GM19238 (cell line): ENCODE measurements around the gene ITPR2.

Source experiments
- DNase-seq: peaks from one replicate; pipeline ENCODE4 v3.0.0; 2011; ENCODE audit warnings: low spot score; ENCODE audit not compliant: insufficient read length

The ITPR2 gene

DNA sequence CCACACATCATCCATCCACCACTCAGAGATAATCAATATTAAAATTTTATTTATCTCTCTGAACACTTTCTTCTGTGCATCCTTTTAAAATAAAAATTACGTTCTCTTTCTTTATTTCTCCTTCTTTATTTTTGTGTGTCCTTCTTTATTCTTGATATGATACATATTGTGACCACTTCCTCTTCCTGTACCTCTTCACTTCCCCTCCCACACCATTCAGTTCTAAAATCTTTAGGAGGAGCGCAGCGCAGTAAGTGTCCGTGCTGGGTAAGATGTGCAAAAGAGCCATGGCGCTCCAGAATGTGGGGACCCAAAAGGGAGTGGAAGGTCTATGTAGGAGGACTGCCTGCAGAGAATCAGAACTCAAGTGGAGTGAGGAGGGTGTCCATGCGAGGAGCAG, 256.7 kb downstream of the ITPR2 start:
- DNase-seq = no peak

DNA sequence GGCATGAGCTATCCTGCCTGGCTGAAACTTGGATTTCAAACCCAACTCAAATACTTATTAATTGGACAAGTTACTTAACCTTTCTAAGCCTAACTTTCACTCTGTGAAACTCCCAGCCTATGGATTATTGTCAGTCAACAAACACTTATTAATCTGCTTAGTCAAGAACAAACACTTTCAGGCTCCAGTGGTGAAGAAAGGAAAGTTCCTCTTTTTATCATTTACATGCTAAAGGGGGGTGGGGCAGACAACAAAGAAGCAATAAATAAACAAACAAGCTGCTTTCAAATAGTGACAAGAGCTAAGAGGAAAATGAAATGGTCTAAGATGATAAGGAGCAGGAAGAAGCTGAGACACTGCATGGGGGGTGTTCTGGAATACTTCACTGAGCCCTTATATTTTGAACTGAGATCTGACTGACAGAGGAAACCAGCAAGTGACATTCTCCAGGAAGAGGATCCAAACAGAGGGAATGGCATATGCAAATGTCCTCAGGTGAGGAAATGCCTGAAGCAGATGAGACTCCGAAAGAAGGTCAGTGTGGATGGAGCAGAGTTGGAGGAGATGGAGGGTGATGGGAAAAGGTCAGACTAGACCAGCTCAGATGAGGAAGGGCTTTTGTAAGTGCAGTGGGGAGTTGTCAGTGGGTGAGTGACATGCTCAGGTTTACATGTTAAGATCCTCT, 259.6 kb downstream of the ITPR2 start:
- DNase-seq = no peak

DNA sequence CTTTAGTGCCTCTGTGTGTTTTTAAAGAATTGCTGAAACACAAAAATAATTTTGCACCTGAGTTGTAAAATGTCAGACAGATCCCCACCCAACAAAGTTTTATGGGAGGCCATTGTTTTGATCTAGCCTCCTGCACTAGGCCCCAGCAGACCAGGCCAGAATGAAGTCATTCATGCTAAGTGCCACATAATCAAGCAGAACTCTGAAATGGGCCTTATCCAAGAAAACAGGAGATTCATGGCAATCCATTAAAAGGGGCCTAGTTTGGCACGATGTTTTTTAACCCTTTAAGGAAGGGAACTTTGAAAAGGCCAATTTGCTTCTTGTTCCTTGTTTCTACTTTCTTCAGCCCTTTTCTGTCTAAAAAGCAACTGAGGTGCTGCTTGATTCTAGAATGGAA, 260.9 kb downstream of the ITPR2 start:
- DNase-seq = no peak

DNA sequence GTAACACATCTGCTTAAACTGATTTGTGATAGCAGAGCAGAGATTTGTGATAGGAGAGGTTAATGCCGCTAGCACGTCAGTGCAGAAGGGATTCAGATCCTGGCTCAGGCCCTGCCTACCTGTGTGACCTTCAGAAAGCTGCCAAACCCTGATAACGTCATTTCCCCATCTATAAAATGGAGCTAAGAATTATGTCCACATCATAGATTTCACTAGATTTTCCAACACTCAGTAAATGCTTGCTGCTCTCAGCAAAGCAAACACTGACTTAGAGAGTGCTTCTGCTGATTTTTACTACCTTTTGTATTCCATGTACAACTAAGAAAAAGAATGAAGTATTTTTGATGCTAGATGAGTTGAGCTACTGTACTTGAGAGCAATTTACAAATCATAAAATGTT, 261.4 kb downstream of the ITPR2 start:
- no peak for DNase-seq

DNA sequence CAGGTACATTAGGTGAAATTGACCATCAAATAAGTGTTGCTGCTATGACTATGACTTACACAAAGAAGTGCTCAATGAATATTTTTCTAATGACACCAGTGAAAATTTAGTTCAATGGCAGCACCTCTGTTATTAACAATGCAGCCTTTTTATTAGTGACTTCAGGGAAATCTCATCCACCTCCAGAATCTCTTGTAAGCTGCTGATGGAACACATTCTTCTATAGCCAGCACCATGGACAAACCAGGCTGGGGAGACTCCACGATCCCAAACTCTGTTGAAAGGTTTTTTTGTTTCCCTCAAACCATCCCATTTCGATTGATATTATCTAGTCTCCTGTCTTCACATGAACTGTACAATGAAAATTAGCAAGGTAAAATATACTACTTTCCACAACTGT, 265.9 kb downstream of the ITPR2 start:
- DNase-seq = no peak

DNA sequence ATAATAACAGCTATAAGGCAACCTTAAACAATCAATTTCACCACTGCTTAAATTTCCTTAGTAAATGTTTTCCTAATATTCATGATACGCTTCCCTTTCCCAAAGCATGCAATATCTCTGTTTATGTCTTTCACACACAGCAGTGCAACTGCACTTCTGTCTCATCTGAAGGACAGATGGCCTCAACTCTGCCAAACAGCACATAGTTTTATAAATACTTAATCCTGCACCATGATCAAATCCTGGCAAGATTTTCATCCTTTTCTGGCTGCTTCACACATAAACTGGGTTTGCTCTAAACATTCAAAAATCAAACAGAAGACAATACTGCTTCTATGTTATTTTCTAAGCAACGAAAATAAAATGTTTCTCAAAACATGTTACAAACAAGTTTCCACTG, 266.3 kb downstream of the ITPR2 start:
- DNase-seq = no peak

DNA sequence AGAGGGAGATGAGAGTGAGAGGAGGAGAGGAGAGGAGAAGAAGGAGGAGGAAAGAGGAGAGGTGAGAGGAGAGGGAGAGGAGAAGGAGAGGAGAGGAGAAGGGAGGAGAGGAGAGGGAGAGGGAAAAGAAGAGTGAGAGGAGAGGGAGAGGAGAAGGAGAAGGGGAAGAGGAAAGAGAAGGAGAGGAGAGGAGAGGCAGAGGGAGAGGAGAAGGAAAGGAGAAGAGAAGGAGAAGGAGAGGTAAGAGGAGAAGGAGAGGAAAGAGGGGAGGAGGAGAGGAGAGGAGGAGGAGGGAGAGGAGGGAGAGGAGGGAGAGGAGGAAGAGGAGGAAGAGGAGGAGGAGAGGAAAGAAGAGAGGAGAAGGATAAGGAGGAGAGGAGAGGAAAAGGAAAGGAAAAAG, 266.8 kb downstream of the ITPR2 start:
- no peak for DNase-seq

DNA sequence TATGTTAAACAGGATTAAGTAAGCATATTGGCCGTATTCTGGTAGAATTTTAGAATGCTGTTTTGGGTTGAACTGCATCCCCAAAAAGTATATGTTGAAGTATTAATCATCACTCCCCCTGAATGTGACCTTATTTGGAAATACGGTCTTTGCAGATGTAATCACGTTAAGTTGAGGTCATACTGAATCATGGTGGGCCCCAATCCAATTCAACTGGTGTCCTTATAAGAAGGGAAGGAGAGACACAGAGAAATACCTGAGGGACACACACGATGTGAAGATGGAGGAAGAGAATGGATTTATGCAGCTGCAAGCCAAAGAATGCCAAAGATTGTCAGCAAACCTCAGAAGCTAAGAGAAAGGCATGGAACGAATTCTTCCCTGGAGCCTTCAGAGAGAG, 268.6 kb downstream of the ITPR2 start:
- no peak for DNase-seq

DNA sequence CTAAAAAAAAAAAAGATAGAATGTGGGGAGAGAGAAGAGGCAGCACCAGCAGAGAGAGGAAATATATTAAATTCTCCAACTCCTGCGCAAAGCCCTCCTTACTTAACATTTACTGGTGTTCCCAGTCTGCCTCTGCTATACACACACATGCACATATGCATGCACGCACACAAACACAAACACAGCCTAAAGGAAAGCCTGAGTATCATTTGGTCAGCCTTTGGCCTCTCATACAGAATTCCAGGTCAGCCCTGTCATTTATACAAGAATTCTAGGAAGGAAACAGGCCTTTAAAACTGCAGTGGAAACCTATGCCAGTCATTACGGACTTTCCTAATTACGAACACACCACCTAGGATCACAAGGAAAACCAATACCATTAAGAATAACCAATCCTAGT, 269.4 kb downstream of the ITPR2 start:
- DNase-seq = no peak

DNA sequence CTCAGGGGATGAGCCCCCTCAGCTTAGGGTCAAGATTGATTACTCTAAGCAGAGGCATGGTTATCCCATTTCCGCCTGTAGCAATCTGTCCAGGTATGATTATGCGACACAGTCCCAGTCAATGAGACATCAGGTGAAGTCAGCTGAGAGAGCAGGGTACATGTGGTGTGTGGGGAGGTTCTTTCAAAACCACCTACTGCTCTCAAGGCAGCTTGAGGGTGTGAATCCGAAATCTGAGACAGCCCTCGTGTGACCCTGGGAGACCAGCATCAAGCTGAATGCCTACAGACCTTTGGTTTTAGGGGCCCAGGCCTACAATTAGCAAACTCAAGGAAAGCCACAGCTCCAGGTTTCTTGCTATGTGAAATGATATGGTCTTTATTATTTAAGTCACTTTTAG, 275.7 kb downstream of the ITPR2 start:
- no peak for DNase-seq

DNA sequence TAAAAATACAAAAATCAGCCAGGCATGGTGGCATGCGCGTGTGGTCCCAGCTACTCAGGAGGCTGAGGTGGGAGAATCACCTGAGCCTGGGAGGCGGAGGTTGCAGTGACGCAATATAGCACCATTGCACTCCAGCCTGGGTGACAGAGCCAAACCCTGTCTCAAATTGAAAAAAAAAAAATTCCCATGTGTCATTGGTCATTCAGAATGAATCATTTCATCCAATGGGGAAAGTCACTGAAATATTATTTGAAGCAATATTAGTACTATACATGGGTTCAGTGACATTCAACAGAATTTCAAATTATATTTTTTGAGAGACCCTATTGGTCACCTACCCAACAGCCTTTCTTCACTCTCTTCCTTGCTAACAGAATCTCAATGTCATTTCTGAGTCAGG, 276.1 kb downstream of the ITPR2 start:
- no peak for DNase-seq

DNA sequence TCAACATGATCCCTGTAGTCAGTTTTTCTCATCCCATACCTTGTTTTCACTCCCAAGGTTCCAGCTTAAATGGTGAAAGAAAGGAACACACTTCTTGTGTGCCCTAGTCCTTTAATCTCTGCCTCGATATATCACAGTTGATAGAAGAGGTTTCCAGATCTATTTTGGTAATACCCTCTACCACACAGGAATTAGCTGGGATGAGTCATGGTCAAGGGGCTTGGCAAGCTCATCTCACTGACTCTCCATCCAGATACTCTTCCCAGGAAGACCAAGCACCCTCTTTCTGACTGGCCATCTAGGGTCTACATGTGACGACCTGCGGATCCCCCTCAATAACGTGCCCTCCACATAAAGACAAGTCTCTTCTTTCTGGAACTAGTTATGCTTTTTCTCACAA, 277.9 kb downstream of the ITPR2 start:
- no peak for DNase-seq

DNA sequence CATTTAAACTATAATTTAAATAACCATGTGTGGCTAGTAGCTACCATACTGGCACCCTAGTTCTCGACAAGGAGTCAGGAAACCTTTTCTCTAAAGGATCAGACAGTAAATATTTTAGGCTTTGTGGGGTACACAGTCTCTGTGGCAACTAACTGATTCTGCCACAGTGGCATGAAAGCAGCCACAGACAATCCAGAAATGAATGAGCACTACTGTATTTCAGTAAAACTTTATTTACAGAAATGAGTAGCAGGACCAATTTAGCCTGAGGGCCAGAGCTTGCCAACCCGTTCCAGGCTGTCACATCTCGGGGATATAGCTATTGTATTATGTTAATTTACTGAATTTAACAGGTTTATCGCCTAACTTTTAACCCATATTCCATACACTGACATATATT, 278.7 kb downstream of the ITPR2 start:
- DNase-seq = no peak

DNA sequence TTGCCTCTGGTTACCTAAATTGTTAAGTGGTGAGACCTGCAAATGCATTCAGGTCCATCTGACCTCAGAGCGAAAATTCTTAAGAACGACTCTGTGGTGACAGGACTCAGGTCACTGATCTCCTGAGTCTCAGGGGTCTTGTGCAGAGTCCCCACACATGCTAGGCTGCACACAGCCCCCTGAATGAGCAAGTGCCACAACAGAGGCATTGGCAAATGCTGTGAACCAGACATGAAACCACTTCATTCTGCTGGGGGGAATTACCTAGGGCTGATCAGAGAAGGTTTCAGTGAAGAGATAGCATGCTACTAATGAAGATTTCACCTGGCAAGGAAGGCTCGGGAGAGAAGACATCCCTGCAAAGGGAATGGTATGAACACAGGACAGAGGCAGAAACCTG, 281.6 kb downstream of the ITPR2 start:
- no peak for DNase-seq

DNA sequence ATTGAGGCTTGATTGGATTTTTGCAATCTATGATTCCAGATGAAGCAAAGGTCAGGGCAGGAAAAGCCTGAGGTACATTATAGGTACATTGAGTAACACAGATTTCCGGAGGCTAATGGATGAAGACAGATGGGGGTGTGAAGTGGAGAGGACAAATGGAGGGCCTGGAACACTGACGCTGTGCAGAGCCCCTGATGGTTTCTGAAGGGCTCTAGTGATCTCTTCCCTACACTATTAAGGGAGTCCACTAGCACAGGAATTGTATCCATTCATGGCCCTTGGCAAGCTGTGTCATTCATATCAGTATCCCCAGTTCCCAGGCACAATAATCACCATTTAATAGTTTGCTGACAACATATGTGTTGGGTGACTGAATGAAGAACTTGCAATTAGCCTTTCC, 284.8 kb downstream of the ITPR2 start:
- no peak for DNase-seq

DNA sequence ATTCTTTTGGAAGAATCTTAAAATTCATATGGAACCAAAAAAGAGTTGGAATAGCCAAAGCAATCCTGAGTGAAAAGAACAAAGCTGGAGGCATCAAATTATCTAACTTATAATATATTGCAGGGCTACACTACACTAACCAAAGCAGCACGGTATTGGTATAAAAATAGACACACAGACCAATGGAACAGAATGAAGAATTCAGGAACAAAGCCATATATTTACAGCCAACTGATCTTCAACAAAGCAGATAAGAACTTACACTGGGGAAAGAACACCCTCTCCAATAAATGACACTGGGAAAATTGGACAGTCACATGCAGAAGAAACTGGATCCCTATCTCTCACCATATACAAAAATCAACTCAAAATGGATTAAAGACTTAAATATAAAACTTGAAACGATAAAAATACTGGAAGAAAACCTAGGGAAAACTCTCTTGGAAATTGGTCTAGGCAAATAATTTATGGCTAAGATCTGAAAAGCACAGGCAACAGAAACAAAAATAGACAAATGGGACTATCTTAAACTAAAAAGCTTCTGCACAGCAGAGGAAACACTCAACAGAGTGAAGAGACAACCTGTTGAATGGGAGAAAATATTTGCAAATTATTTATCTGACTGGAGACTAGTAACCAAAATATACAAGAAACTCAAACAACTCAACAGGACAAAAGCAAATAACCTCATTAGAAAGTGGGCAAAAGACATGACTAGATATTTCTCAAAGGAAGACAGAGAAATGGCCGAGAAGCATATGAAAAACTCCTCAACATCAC, 286.3 kb downstream of the ITPR2 start:
- no peak for DNase-seq

DNA sequence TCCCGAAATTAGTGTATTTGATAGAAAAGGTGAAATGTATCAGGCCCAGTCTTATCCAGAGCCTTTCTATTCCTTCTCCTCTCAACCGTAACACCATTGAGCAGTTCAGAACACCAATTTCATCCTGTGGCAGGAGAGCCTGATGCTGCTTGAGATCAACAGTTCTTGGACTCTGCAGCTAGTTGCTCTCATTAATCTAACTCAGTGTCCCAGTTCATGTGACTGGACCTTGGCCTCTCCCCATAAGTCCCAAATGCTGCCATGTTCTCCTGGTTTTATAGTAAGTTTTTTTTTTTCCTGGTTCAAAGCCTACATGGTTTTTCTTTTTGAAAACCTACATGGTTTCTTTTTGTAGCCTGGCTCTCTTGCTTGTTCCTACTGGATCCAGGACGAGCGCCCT, 293.9 kb downstream of the ITPR2 start:
- DNase-seq = no peak

DNA sequence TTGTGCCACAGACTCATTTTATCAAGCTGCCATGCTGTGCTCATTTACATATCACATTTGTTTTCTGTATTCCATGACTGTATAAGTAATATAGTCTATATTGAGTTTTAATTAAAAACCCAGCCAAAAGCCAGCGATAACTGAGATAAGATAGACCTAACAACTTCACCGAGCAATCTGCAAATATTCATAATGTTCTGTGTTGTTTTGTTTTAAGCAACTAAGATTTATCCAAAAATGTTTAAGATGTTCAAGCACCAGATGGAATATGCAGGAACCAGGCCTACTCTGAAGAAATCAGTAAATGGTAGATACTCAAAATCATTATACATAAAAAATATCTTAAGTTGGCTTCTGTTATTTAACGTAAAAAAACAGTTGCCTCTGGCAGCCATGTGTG, 295.3 kb downstream of the ITPR2 start:
- DNase-seq = no peak

DNA sequence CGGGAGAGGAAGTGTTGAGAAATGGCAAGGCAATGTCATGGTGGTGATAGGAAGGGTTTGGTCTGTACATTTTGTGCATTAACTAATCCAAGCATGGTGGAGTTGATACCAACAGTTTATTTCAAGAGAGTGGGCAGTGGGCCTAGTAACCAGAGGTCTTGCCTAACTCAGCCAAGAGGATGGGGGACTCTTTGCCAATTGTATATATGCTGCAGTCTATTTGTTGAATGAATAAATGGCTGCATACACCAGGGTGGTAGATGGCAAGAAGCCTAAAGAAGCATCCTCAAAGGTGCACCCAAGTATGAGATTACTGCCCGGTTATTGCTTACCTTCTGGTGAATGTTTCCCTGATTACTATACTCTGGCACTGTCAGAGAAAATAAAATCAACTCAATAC, 295.9 kb downstream of the ITPR2 start:
- DNase-seq = no peak

DNA sequence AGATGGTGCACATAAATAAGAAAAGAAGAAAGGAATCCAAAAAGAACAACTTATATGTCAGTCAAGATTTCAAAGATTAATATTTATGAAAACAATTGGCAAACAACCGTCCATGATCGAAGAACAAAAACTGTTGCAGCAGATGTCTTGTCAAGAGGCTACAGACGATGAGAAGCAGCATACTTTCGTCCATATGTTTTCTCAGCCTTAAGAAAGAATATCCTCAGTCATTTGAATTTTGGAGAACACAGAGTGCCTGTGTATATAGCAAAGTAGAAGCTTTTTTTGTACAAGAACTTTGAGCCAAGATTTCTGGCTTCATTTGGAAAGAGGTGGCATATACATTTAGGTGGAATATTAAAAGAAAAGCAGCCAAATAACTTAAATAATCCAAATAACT, 297.2 kb downstream of the ITPR2 start:
- DNase-seq = no peak

DNA sequence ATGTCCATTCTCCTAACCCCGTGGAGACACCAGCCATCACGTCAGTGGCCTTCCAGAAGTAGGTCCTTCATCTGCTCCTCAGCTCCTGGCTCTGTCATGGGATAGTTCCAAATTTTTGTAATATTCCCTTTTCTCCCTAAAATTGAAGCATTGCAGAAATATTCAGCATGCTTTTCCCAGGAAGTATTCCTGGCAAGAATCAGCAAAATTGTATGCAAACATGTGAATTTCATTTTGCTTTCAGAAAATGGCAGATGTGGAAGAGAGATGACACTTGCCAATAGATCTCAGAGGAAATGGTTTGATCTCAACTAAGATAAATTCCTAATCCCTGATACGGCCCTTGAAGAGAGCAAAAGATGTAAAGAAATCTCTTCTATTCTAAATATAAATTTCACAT, 298.9 kb downstream of the ITPR2 start:
- no peak for DNase-seq

DNA sequence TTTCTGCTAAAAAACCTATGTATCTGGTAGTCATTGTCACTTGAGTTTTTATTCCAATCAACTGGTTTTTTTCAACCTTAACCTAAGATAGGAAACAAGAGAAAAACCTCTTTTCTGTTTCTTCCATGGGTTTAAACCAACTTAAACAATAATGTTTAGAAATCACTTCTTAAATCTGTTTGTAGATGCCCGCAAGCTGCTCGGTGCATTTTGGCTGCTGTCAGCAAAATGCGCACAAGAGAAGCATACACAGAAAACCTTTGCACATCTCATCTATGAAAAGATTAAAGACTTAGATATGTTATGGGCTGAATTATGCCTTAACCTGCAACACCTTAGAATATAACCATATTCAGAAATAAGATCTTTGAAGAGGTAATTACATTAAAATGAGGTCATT, 299.8 kb downstream of the ITPR2 start:
- no peak for DNase-seq

DNA sequence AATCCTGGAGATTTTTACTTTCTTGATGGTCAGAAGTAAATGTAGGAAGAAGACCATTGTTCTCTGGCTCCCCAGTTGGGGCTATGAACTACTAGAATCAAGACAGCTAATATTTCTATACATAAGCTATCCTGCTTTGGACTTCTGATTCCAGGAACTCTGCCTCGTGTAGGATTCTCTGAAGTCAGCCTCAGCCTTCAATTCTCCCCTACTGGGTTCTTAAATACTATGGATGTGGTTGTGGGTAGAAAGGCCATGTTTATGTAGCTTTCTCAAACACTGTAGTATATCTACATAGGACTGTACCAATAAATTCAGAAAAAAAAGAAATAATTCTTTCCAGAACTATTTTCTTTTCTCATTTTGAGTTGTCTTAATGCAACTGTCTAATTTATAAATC, 302.5 kb downstream of the ITPR2 start:
- DNase-seq = no peak
